HFF-Myc (cell line): ENCODE data around the gene SIPA1.
A peak's percentile ranks its signal among the peaks of the same experiment; 100 is the strongest.

Experiments used
- DNase-seq: peaks from one replicate; pipeline ENCODE4 v3.0.0-alpha.2; 2011; ENCODE audit warnings: low read depth; ENCODE audit errors: extremely low read depth
- H3K4me3 ChIP-seq: replicated peaks from 2 replicates; pipeline ENCODE4 v1.5.1; 2011; ENCODE audit warnings: low read depth, mild to moderate bottlenecking, control low read depth, low read length
- TF ChIP-seq, protein P1 (sequence below): IDR thresholded peaks from 2 replicates; pipeline ENCODE4 v1.5.1; 2012; ENCODE audit warnings: mild to moderate bottlenecking, low read depth, low read length, control low read depth; ENCODE audit errors: missing control alignments

The SIPA1 gene

DNA sequence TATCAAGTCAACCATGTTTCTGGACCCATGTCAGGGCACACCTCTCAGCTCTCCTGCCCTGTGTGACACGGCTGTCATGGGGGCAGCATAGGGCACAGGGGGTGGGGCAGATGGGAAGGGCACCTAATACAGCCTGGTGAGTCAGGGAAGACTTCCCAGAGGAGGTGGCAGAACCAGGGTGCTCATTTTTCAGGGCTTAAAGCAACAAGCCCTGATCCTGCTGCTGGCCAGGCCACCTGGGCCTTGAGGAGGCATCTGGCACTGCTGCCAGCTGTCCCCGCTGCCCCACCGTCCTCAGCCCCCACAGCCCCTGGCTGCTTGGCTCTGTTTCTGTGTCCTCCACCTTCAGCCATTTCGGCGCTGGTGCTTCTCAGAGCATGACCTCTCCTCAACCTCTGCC lies 28.2 kb upstream of the SIPA1 start:
- no peak overlapping the region for H3K4me3 ChIP-seq

DNA sequence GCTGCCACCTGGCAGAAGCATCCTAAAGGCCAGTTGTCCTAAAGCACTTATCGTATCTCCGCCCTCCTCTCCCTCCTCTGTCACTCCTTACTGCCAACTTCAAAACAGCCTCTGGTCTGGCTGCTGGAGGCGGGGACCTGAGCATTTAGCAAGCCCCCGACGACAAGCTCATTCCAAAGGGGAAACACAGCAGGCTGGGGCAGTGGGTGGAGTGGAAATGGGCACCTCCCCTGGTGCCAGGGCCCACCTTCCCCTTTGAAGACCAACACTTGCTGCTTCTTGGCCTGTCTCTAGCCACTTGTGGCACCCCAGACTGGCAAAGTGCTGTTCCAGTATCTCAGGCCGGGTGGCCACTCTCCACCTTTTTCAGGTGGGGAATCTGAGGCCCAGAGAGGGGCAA lies 27.5 kb upstream of the SIPA1 start:
- DNase-seq = no peak
- no peak overlapping the region for H3K4me3 ChIP-seq
- TF ChIP-seq, protein P1, sequence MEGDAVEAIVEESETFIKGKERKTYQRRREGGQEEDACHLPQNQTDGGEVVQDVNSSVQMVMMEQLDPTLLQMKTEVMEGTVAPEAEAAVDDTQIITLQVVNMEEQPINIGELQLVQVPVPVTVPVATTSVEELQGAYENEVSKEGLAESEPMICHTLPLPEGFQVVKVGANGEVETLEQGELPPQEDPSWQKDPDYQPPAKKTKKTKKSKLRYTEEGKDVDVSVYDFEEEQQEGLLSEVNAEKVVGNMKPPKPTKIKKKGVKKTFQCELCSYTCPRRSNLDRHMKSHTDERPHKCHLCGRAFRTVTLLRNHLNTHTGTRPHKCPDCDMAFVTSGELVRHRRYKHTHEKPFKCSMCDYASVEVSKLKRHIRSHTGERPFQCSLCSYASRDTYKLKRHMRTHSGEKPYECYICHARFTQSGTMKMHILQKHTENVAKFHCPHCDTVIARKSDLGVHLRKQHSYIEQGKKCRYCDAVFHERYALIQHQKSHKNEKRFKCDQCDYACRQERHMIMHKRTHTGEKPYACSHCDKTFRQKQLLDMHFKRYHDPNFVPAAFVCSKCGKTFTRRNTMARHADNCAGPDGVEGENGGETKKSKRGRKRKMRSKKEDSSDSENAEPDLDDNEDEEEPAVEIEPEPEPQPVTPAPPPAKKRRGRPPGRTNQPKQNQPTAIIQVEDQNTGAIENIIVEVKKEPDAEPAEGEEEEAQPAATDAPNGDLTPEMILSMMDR = no peak

More for the DNA sequence above, 28.2 kb upstream of the SIPA1 start:
- TF ChIP-seq, protein P1 = no peak
- no peak for DNase-seq

DNA sequence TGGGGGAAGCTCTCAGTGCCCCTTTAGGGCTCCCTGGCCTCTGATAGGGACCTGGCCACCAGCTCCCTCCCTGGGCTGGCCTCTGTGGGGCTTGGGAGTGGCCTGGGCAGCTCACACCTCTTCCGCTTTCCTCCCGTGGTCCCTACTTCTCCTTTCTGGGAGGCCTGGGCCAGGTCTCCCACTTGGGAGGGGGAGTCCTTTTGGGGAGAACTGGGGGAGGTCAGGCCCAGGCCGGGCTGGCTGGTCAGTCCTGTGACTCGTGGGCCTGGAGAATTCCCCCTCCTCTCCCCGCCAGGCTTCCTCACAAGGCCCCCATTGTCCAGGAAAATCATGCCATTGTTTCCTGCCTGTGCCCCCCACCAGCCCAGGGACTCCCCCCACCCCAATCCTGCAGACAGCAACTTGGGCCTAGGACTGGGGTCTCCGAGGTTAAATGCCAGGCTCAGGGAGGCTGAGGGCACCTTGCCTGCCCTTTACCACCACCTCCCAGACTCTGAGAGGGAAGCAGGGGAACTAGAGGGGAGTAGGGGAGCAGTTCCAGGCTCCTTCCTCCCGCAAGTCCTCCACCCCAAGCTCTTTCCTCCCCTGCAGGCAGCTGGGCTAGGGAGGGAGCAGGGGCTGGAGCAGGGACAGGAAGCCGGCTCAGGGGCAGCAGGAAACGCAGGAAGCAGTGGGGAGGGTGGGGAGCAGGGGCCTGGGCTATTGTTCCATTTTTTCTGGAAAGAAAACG lies 26.7 kb upstream of the SIPA1 start:
- TF ChIP-seq, protein P1 = no peak
- peak overlapping the region; percentile 76 for H3K4me3 ChIP-seq
- no peak for DNase-seq

DNA sequence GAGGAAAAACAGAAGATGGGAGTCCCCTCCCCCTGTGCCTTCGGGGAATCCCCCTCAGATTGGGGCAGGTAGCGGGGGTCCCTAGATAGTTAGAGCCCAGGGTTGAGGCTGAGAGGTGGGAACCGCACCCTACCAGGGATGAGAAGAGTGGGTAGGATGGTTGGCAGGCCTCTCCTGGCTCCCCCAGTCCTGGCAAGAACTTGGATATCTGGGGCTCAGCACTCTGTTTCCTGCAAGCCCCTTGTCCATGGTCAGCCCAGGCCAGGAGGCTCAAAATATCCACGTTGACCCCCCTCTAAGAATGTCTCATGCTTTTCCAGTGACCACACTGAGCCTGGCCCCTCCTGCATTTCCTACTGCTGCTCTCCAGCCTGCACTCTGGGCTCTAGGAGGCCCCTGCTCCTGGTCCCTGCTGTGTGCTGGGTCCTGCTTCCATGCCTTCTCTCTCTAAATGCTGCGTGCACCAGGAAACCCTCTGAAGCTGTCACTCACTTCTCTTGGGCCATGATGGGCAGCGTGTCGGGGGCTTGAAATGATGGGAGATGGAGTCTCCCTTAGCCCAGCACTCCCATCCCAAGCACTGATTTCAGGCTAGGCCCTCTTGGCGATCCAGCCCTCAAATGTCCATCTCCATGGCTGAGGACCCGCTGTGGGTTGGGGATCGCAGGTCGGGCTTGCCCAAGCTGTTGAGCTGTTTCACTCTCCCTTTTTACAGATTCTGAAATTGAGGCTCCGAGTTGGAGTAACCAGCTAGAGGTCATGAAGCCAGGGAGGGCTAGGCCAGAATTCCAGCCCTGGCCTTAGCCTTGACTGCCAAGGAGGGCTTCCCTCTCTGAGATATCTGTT lies 25.9 kb upstream of the SIPA1 start:
- H3K4me3 ChIP-seq = peak overlapping the region; percentile 76
- TF ChIP-seq, protein P1 = no peak
- no peak for DNase-seq

DNA sequence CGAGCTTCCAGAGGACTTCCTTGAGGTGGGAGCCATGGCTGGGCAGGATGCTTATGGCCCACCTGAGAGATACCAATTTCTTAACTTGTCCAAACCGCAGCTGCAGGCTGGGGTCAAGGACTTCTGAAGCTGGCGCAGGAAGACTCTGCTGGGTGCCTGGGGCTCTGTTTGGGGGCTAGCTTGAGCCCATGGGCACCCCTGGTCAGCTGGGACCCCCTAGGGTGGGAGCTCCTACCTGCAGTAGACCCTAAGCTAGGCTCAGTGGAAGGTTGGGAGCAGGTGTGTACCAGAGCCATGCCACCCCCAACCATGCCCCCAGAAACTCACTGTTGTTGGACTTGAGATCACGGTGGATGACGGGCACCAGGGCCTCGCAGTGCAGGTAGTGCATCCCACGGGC lies 25.2 kb upstream of the SIPA1 start:
- TF ChIP-seq, protein P1 = no peak
- DNase-seq = no peak
- peak overlapping the region; percentile 76 for H3K4me3 ChIP-seq

DNA sequence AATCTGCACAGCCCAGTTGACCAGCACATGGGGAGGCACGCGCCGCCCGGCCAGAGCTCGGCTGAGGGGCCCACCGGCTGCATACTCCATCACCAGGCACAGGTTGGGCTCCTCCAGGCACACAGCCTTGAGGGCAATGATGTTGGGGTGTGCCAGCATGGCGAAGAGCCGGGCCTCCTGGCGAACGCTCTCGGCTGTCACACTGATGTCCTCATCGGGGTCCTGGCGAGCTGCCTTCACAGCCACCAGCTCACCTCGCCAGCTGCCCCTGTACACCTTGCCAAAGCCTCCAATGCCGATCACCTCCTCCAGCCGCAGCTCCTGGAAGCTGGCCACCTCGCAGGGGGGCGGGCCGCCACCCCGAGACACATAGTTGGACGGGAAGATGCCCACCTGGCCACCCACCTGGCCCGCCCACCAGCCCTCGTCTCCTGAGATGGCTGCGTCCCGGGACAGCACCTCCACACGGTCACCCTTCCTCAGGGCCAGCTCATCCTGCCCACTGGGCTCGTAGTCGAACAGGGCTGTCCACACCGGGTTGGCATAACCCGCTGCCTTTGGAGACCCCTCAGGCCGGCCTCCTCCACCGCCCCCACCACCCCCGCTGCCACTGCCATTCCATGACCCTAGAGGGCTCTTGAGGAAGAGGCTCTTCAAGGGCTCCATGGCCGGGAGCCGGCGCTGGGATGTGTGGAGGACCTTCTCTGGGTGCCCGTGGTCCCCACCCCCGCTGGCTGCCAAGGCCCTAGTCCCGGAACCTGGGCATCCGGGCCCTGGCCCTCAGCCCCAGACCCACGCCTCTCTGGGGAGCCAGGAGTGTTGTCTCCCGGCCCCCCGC lies 24.6 kb upstream of the SIPA1 start:
- DNase-seq = no peak
- TF ChIP-seq, protein P1 = no peak

More for the DNA sequence above, 24.6 kb upstream of the SIPA1 start:
- peak overlapping the region; percentile 76 for H3K4me3 ChIP-seq
